ENCODE results near the gene HTATIP2.
A peak's percentile ranks its signal among the peaks of the same experiment; 100 is the strongest.
"Not testable (repeated sequence)": the region's sequence is repeated elsewhere in the genome, so short reads cannot be mapped to it uniquely, and the experiment has no call there.

The HTATIP2 gene

DNA sequence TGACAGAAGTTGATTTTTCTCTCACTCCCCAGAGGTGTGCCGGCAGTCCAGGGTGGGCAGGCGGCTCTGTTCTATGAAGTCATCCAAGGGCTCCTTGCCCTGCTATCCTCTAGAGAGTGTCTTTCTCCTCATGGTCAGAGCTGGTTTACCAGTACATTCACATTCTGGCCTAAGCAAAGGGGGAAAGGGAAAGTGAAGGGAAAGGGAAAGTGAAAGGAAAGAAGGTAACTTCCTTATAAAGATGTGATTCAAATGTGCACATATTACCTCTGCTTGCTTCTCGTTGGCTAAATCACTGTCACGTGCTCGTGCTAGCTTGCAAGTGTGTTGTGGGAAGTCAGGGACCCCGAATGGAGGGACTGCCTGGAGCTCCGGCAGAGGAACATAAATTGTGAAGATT lies 2.9 kb upstream of the HTATIP2 start:
- TF ChIP-seq, protein P1, sequence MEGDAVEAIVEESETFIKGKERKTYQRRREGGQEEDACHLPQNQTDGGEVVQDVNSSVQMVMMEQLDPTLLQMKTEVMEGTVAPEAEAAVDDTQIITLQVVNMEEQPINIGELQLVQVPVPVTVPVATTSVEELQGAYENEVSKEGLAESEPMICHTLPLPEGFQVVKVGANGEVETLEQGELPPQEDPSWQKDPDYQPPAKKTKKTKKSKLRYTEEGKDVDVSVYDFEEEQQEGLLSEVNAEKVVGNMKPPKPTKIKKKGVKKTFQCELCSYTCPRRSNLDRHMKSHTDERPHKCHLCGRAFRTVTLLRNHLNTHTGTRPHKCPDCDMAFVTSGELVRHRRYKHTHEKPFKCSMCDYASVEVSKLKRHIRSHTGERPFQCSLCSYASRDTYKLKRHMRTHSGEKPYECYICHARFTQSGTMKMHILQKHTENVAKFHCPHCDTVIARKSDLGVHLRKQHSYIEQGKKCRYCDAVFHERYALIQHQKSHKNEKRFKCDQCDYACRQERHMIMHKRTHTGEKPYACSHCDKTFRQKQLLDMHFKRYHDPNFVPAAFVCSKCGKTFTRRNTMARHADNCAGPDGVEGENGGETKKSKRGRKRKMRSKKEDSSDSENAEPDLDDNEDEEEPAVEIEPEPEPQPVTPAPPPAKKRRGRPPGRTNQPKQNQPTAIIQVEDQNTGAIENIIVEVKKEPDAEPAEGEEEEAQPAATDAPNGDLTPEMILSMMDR (IDR thresholded peaks at IDR 0.05; ENCODE audit: low read depth, low read length), result no peak
- H3K4me3 ChIP-seq (ENCODE audit: low read depth, low read length), result no peak overlapping the region

DNA sequence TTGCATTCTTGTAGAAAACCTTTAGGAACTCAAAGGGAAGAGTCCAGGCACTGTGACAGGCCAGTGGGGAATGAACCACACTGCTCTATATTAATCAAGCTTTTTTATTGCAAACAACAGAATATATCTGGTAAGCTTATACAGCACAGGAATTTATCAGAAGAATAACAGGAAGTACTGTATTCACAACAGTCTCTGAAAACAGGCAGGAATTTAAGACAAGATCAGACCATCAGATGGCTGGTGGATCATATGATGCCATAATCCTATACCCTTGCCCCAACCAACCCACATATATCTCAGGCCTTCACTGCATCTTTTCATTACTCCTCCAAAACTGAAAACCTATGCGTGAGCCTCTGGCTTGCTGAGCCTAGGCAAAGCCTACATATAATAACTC lies 1.0 kb upstream of the HTATIP2 start:
- TF ChIP-seq, protein P1 (IDR thresholded peaks at IDR 0.05; ENCODE audit: low read depth, low read length), result no peak
- H3K4me3 ChIP-seq (ENCODE audit: low read depth, low read length), result no peak overlapping the region

DNA sequence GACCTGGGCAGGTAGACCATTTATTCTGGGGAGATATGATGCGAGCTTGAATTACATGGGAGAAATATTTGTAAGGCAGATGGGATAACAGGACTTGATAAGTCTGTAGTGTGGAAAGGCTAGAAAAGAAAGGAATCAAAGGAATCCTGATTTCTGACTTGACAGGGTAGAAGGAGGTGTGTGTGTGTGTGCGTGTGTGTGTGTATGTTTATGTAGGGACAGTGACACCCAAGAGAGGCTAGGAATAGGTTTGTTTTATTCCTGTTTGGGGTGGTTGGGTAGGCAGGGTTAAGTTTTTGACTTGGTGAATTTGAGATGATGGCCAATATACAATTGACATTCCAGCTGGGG lies 390 bp upstream of the HTATIP2 start:
- H3K4me3 ChIP-seq (ENCODE audit: low read depth, low read length), result peak overlapping the region; percentile 71
- TF ChIP-seq, protein P1 (IDR thresholded peaks at IDR 0.05; ENCODE audit: low read depth, low read length), result no peak

DNA sequence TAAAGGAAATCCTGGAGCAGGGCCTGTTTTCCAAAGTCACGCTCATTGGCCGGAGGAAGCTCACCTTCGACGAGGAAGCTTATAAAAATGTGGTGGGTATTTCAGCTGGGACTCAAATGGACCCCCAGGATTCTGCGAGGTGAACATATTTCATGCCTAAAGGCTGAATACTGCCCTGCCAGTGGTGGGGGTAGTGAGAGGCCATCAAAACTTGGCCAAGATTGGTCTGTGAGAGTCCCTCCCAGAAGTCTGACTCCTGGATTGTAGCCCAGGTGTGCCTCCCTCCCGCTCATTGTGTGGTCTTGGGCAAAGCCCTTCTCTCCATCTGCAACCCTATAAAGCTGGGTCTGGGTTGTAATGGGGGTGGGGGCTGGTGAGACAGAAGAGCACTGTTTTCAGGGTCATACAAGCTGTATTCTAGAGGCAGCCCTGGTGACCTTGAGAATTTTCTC lies 853 bp downstream of the HTATIP2 start:
- TF ChIP-seq, protein P1 (IDR thresholded peaks at IDR 0.05; ENCODE audit: low read depth, low read length), result no peak
- H3K4me3 ChIP-seq (ENCODE audit: low read depth, low read length), result peak overlapping the region; percentile 71

DNA sequence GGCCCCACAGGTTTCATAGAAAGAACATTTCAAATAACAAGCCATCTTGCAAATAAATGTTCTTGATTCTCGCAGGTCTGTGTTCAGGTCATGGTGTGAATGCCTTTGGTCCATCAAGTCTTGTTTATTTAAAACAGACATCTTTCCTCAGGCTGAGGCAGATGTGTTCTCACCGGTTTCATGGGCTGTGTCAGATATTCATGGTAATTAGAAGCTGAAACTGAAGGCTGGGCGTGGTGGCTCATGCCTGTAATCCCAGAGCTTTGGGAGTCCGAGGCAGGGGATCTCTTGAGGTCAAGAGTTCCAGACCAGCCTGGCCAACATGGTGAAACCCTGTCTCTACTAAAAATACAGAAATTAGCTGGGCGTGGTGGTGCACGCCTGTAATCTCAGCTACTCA lies 2.0 kb downstream of the HTATIP2 start:
- not testable (repeated sequence) for H3K4me3 ChIP-seq (ENCODE audit: low read depth, low read length)

DNA sequence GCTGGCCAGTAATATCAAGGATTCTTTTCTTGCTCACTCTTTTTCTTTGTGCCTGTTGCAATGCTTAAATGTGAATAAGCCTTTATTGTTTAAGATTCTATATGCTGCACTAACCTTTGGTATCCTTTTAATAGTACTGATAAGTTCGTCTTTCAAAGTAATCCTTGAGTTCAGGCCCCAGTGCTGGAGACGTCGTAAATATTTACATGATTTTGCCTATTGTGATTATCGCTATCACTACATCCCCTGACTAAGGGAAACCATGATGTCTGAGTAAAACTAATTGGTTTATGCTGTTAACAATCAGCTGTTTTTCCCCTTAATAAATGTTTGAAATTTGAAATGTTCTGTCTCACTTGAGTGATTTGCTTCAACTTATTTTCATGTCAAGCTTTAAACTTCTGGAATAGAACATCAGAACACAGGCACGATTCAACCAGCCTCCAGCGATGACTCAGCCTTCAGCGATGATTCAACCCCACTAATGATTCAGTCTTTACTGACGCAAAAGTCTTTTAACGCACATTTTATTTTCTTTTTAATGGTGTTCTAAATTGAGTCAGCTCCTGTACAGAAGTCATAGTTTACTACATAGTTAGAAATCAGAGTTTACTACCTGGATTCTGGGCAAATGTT lies 3.9 kb downstream of the HTATIP2 start:
- TF ChIP-seq, protein P1 (IDR thresholded peaks at IDR 0.05; ENCODE audit: low read depth, low read length), result no peak
- peak overlapping the region; percentile 22; the same call in 1 of the 2 replicates for H3K4me3 ChIP-seq (ENCODE audit: low read depth, low read length)

DNA sequence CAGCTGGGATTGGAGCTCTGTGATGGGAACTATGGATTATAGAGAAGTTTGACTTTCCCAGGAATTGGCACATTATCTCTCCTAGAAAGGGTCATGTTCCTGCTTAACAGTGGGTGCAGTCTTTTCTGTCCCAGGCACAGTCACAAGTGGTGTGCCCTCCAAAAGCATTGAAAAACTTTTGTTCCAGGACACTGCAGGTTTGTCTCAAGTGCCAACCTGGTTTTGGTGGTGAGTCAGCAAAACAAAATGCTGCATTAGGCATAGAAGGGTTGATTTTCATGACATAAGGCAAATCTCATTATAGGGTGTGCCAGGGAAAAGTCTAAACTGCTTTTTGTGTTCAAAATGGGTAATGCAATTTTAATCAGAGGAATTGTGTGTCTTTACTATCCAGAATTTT lies 4.9 kb downstream of the HTATIP2 start:
- no peak overlapping the region for H3K4me3 ChIP-seq (ENCODE audit: low read depth, low read length)
- TF ChIP-seq, protein P1 (IDR thresholded peaks at IDR 0.05; ENCODE audit: low read depth, low read length), result no peak

DNA sequence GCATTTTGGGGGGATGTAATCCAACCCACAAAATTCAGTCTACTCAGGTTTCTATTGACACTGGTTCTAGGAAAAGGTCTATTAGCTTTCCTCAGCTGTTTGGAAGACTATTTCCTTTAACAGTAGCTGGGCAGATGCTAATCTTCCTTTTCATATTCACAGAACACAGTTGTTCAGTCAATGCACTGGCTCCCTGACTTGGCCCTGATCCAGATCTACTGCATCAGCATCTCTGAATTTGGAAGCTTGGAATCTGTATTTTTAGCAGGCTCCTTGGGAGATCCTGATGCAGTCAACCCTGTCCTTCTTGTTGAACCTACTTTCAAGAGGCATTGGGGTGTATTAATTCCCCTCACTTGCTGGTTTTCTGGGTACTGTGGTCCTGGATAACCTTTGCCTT lies 6.3 kb downstream of the HTATIP2 start:
- TF ChIP-seq, protein P1 (IDR thresholded peaks at IDR 0.05; ENCODE audit: low read depth, low read length), result no peak
- H3K4me3 ChIP-seq (ENCODE audit: low read depth, low read length), result no peak overlapping the region
